Kidney (tissue), 14 donors: ENCODE measurements around the gene RAB11B. TPM values are rescaled to one million over a fixed set of nuclear protein-coding genes. Genes with fewer than 3 reads are reported as not detected.
"Not testable (repeated sequence)": the region's sequence is repeated elsewhere in the genome, so short reads cannot be mapped to it uniquely, and the experiment has no call there.

Experiments
- DNase-seq, 5 donors: peaks; one replicate each; pipeline ENCODE4 v3.0.0-alpha.2; 2013 to 2020
- FAIRE-seq: peaks from 2 replicates; lab custom pipeline; 2012; peaks lifted over from hg19 to GRCh38; lab: Jason Lieb, UNC
- H3K27ac ChIP-seq, 2 donors: one replicate each; pipeline ENCODE4 v1.7.0; 2013; ENCODE audit warnings: low read depth in 2 of 2, low read length in 2 of 2, inconsistent platforms in 1 of 2
- H3K27me3 ChIP-seq: one replicate; pipeline ENCODE4 v1.7.1; 2013; ENCODE audit warnings: low read length, inconsistent platforms; ENCODE audit not compliant: control insufficient read depth, insufficient read depth
- H3K36me3 ChIP-seq, 3 donors: one replicate each; pipeline versions ENCODE4 v1.7.0 to v1.7.1; 2013; ENCODE audit warnings: low read length in 3 of 3, control low read depth in 1 of 3, inconsistent platforms in 1 of 3; ENCODE audit not compliant: insufficient read depth in 3 of 3, control insufficient read depth in 2 of 3
- H3K4me1 ChIP-seq, 3 donors: one replicate each; pipeline versions ENCODE4 v1.7.0 to v1.7.1; 2013; ENCODE audit warnings: low read length in 3 of 3, inconsistent platforms in 1 of 3, low read depth in 1 of 3; ENCODE audit not compliant: control insufficient read depth in 2 of 3, insufficient read depth in 2 of 3
- H3K4me3 ChIP-seq, 3 donors: one replicate each; pipeline versions ENCODE4 v1.7.0 to v1.8.1; 2013; ENCODE audit warnings: low read length in 3 of 3, control low read depth in 1 of 3, inconsistent platforms in 1 of 3
- H3K9ac ChIP-seq, 3 donors: one replicate each; pipeline versions ENCODE4 v1.7.0 to v1.7.1; 2013; ENCODE audit warnings: low read length in 3 of 3, control low read depth in 1 of 3, inconsistent platforms in 1 of 3
- H3K9me3 ChIP-seq, 3 donors: one replicate each; pipeline versions ENCODE4 v1.7.0 to v1.7.1; 2013; ENCODE audit warnings: low read length in 3 of 3, control low read depth in 1 of 3, inconsistent platforms in 1 of 3; ENCODE audit not compliant: control insufficient read depth in 2 of 3, insufficient read depth in 1 of 3
- intact Hi-C: fragments of 100-400 bp; cut with DNase I; formaldehyde crosslinking; loops from one replicate; pipeline ENCODE4 v1.11.1; 2022
- polyA plus RNA-seq: library from polyadenylated mRNA; stranded (reverse); fragments of 350-450 nt; fragmentation: Illumina TruSeq; extraction: RNeasy Lipid Tissue Mini Kit (QIAGEN cat#74804); gene quantifications from one replicate; pipeline ENCODE4 v1.2.3, GENCODE V29; 2014; ENCODE audit warnings: low read depth, low replicate concordance; ENCODE audit not compliant: insufficient read depth
- total RNA-seq: library from RNA; stranded (reverse); fragmentation: NEBNext Ultra II Directional; extraction: Animal tissue kit (Norgen Biotek cat#: 25700); gene quantifications from one replicate; pipeline ENCODE4 v1.2.1, GENCODE V29; 2021
- TF ChIP-seq, protein P1 (sequence below): IDR thresholded peaks from 3 replicates; pipeline ENCODE4 v1.5.1; 2012; ENCODE audit warnings: mild to moderate bottlenecking, moderate library complexity, borderline replicate concordance; ENCODE audit not compliant: insufficient read depth; ENCODE audit errors: extremely low read depth
- donor health status: control.
- donor health status: control.
- donor health status: control.
- donor health status: control.
- donor health status: control.
- donor health status: DM: yes; HTN: yes; CAD: no.
- donor health status: Normal renal cell carcinoma (clear cell type).

The RAB11B gene
- total and polyA plus RNA-seq, 2 donors from 2014 or later = 146 to 148 TPM

DNA sequence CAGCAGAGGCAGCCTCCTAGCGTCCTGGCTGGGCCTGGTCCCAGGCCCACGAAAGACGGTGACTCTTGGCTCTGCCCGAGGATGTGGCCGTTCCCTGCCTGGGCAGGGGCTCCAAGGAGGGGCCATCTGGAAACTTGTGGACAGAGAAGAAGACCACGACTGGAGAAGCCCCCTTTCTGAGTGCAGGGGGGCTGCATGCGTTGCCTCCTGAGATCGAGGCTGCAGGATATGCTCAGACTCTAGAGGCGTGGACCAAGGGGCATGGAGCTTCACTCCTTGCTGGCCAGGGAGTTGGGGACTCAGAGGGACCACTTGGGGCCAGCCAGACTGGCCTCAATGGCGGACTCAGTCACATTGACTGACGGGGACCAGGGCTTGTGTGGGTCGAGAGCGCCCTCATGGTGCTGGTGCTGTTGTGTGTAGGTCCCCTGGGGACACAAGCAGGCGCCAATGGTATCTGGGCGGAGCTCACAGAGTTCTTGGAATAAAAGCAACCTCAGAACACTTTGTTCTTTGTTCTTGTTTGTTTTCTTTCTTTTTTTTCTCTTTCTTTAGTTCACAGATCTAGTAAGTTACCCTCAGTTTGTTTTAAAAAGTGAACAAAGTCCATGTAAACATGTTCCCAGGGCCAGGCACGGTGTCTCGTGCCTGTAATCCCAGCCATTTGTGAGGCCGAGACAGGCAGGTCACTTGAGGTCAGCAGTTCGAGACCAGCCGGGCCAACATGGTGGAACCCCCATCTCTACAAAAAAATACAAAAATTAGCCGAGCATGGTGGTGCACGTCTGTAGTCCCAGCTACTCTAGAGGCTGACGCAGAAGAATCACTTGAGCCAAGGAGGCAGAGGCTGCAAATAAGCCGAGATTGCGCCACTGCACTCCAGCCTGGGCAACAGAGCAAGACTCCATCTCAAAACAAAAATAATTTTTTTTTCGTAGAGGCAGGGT lies 16.0 kb upstream of the RAB11B start:
- H3K27ac ChIP-seq = peak overlapping the region; percentile 23 to 37

DNA sequence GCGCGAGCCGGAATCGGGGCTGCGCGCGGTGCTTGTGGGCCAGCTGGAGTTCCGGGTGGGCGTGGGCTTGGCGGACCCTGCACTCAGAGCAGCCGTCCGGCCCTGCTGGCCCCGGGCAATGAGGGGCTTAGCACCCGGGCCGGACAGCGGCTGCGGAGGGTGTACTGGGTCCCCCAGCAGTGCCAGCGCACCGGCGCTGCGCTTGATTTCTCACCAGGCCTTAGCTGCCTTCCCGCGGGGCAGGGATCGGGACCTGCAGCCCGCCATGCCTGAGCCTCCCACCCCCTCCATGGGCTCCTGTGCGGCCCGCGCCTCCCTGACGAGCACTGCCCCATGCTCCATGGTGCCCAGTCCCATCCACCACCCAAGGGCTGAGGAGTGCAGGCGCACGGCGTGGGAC lies 14.4 kb upstream of the RAB11B start:
- intact Hi-C loops, DNase-seq, H3K36me3 ChIP-seq, H3K27ac ChIP-seq, FAIRE-seq, H3K9ac ChIP-seq, H3K9me3 ChIP-seq, H3K4me1 ChIP-seq, H3K4me3 ChIP-seq, H3K27me3 ChIP-seq: not testable (repeated sequence)

More for the DNA sequence above, 16.0 kb upstream of the RAB11B start:
- Histone ChIP-seq H3K4me1 (no peaks in the 10 kb centered on the region), H3K9ac (no peak overlapping the region), H3K27me3 (no peaks in the 10 kb centered on the region), H3K36me3 (no peaks in the 10 kb centered on the region), H3K4me3 (no peak overlapping the region), H3K9me3 (no peaks in the 10 kb centered on the region)
- intact Hi-C loops = no loop called here
- TF ChIP-seq, protein P1, sequence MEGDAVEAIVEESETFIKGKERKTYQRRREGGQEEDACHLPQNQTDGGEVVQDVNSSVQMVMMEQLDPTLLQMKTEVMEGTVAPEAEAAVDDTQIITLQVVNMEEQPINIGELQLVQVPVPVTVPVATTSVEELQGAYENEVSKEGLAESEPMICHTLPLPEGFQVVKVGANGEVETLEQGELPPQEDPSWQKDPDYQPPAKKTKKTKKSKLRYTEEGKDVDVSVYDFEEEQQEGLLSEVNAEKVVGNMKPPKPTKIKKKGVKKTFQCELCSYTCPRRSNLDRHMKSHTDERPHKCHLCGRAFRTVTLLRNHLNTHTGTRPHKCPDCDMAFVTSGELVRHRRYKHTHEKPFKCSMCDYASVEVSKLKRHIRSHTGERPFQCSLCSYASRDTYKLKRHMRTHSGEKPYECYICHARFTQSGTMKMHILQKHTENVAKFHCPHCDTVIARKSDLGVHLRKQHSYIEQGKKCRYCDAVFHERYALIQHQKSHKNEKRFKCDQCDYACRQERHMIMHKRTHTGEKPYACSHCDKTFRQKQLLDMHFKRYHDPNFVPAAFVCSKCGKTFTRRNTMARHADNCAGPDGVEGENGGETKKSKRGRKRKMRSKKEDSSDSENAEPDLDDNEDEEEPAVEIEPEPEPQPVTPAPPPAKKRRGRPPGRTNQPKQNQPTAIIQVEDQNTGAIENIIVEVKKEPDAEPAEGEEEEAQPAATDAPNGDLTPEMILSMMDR = peak; percentile 20
- DNase-seq (peak in 1 of 5 donors; percentile 21), FAIRE-seq (no peak)

DNA sequence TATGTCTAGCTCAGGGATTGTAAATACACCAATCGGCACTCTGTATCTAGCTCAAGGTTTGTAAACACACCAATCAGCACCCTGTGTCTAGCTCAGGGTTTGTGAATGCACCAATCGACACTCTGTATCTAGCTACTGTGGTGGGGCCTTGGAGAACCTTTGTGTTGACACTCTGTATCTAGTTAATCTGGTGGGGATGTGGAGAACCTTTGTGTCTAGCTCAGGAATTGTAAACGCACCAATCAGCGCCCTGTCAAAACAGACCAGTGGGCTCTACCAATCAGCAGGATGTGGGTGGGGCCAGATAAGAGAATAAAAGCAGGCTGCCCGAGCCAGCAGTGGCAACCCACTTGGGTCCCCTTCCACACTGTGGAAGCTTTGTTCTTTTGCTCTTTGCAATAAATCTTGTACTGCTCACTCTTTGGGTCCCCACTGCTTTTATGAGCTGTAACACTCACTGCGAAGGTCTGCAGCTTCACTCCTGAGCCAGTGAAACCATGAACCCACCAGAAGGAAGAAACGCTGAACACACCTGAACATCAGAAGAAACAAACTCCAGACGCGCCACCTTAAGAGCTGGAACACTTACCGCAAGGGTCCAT lies 13.7 kb upstream of the RAB11B start:
- DNase-seq, H3K9me3 ChIP-seq, intact Hi-C loops, H3K4me1 ChIP-seq, H3K27me3 ChIP-seq, H3K27ac ChIP-seq, H3K9ac ChIP-seq, FAIRE-seq, H3K4me3 ChIP-seq, H3K36me3 ChIP-seq: not testable (repeated sequence)

DNA sequence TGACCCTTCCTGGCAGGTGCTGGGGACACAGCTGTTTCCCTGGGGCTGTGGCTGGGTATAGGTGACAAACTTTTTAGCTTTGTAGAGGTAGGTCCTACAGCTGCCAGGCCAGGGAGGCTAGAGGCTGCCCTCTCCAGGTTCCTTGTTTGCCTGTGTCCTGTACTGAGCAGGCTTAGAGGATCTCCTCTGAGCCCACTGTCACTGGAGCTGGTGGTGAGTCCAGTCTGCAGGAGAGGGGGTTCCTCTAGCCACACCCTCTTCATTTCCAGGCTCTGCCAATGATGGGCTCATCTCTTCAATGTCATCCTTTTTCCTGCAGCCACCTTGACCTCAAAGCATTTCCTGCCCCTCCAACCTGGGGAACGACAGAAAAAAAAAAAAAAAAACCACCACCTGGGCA lies 12.6 kb upstream of the RAB11B start:
- TF ChIP-seq, protein P1 = no peak
- Histone ChIP-seq H3K27ac (no peak overlapping the region), H3K4me1 (no peaks in the 10 kb centered on the region), H3K9ac (no peak overlapping the region), H3K36me3 (no peaks in the 10 kb centered on the region), H3K4me3 (no peak overlapping the region), H3K27me3 (no peaks in the 10 kb centered on the region), H3K9me3 (no peaks in the 10 kb centered on the region)
- intact Hi-C loops = no loop called here
- no peak for DNase-seq
- no peak for FAIRE-seq

DNA sequence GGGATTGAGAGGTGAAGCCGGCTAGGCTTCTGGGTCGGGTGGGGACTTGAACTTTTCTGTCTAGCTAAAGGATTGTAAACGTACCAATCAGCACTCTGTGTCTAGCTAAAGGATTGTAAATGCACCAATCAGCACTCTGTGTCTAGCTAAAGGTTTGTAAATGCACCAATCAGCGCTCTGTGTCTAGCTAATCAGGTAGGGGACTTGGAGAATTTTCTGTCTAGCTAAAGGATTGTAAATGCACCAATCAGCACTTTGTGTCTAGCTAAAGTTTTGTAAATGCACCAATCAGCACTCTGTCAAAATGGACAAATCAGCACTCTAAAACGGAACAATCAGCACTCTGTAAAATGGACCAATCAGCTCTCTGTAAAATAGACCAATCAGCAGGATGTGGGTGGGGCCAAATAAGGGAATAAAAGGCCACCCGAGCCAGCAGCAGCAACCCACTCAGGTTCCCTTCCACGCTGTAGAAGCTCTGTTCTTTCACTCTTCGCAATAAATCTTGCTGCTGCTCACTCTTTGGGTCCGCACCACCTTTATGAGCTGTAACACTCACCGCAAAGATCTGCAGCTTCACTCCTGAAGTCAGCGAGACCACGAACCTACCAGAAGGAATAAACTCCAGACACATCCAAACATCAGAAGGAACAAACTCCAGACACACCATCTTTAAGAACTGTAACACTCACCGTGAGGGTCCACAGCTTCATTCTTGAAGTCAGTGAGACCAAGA lies 10.8 kb upstream of the RAB11B start:
- H3K27me3 ChIP-seq, FAIRE-seq, DNase-seq, H3K4me3 ChIP-seq, H3K9ac ChIP-seq, H3K36me3 ChIP-seq, H3K4me1 ChIP-seq, H3K9me3 ChIP-seq, intact Hi-C loops, H3K27ac ChIP-seq: not testable (repeated sequence)

DNA sequence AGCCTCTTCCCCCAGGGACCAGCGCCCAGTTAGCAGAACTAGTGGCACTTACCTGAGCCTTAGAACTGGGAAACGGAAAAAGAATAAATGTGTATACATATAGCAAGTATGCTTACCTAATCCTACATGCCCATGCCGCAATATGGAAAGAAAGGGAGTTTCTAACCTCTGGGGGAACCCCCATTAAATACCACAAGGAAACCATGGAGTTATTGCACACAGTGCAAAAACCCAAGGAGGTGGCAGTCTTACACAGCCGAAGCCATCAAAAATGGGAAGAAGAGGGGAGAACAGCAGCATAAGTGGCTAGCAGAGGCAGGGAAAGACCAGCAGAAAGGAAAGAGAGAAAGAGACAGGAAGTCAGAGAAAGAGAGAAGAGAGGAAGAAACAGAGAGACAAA lies 5.6 kb upstream of the RAB11B start:
- H3K4me3 ChIP-seq, H3K9ac ChIP-seq, H3K27ac ChIP-seq, intact Hi-C loops, DNase-seq, H3K9me3 ChIP-seq, FAIRE-seq, H3K27me3 ChIP-seq, H3K36me3 ChIP-seq, H3K4me1 ChIP-seq: not testable (repeated sequence)
